H1 (cell line): ENCODE measurements around the gene ALDH1A2. TPM values are rescaled to one million over a fixed set of nuclear protein-coding genes. Genes with fewer than 3 reads are reported as not detected.

Experiments
- CTCF ChIA-PET: fragments of 300-600 bp; sonication (Branson Sonifier 250); formaldehyde crosslinking; loops from one replicate; lab custom pipeline; 2021; ENCODE audit not compliant: partially characterized antibody; lab: Charles Lee
- POLR2A ChIA-PET: fragments of 300-600 bp; sonication (Branson Sonifier 250); formaldehyde crosslinking; loops from one replicate; lab custom pipeline; 2021; ENCODE audit warnings: inconsistent platforms; ENCODE audit not compliant: partially characterized antibody; lab: Charles Lee
- DNase-seq, 2 experiments: peaks; one replicate each; pipeline versions ENCODE4 v3.0.0 to v3.0.0-alpha.2; 2010 to 2022; ENCODE audit warnings: low spot score in 2 of 2, low read depth in 1 of 2, mixed read lengths in 1 of 2
- FAIRE-seq: peaks from 2 replicates; lab custom pipeline; 2011; peaks lifted over from hg19 to GRCh38; lab: Jason Lieb, UNC
- H2AFZ ChIP-seq: 2 replicates; pipeline ENCODE4 v1.8.1; 2012; ENCODE audit warnings: low read length, inconsistent platforms
- H2AK5ac ChIP-seq: 2 replicates; pipeline ENCODE4 v1.6.1; 2013; ENCODE audit warnings: low read depth, low read length
- H2BK120ac ChIP-seq: replicated peaks from 2 replicates; pipeline ENCODE3; 2013; ENCODE audit warnings: low read depth, low read length, inconsistent platforms
- H2BK12ac ChIP-seq: 2 replicates; pipeline ENCODE4 v1.6.1; 2013; ENCODE audit warnings: low read depth, low read length
- H2BK15ac ChIP-seq: 2 replicates; pipeline ENCODE4 v1.6.1; 2013; ENCODE audit warnings: low read length
- H2BK20ac ChIP-seq: 2 replicates; pipeline ENCODE4 v1.6.1; 2013; ENCODE audit warnings: low read length
- H2BK5ac ChIP-seq: 2 replicates; pipeline ENCODE4 v1.6.1; 2013; ENCODE audit warnings: low read depth, low read length
- H3K14ac ChIP-seq: 2 replicates; pipeline ENCODE4 v1.6.1; 2013; ENCODE audit warnings: inconsistent platforms; ENCODE audit not compliant: insufficient read length
- H3K18ac ChIP-seq: 2 replicates; pipeline ENCODE4 v1.6.1; 2013; ENCODE audit warnings: low read length; ENCODE audit errors: extremely low read depth
- H3K23ac ChIP-seq: 2 replicates; pipeline ENCODE4 v1.6.1; 2013; ENCODE audit warnings: inconsistent platforms; ENCODE audit not compliant: insufficient read length
- H3K23me2 ChIP-seq: 2 replicates; pipeline ENCODE4 v1.6.1; 2013; ENCODE audit warnings: low read depth, low read length
- H3K27ac ChIP-seq: 2 replicates; pipeline ENCODE4 v1.6.1; 2011; ENCODE audit warnings: low read depth, low read length, inconsistent platforms
- H3K27me3 ChIP-seq, 4 experiments: replicated peaks in 1 of 4; 1 replicate in 1 of 4; 2 replicates in 3 of 4; pipeline versions ENCODE4 v1.6.1 to v1.8.1; 2011 to 2013; ENCODE audit warnings: low read length in 3 of 4, mild to moderate bottlenecking in 3 of 4, inconsistent platforms in 2 of 4, mixed read lengths in 2 of 4, moderate library complexity in 1 of 4; ENCODE audit not compliant: control insufficient read depth in 3 of 4, insufficient read depth in 3 of 4; ENCODE audit errors: extremely low read depth in 1 of 4
- H3K36me3 ChIP-seq, 4 experiments: 2 replicates each; pipeline versions ENCODE4 v1.6.1 to v1.8.1; 2011 to 2013; ENCODE audit warnings: mild to moderate bottlenecking in 4 of 4, low read length in 3 of 4, moderate library complexity in 2 of 4, control low read depth in 1 of 4, inconsistent platforms in 1 of 4; ENCODE audit not compliant: insufficient read depth in 4 of 4, control insufficient read depth in 2 of 4
- H3K4ac ChIP-seq: replicated peaks from 2 replicates; pipeline ENCODE3; 2013; ENCODE audit warnings: low read length, low read depth, mixed read lengths, inconsistent platforms; ENCODE audit not compliant: insufficient read length
- H3K4me1 ChIP-seq, 4 experiments: replicated peaks in 1 of 4; 1 replicate in 1 of 4; 2 replicates in 3 of 4; pipeline versions ENCODE4 v1.6.1 to v1.8.1; 2011 to 2013; ENCODE audit warnings: low read length in 3 of 4, inconsistent platforms in 2 of 4, mixed read lengths in 1 of 4; ENCODE audit not compliant: insufficient read depth in 4 of 4, control insufficient read depth in 3 of 4
- H3K4me2 ChIP-seq, 2 experiments: 2 replicates each; pipeline versions ENCODE4 v1.6.1 to v1.8.1; 2011 to 2013; ENCODE audit warnings: low read depth in 2 of 2, low read length in 2 of 2, control low read depth in 1 of 2, inconsistent platforms in 1 of 2, mild to moderate bottlenecking in 1 of 2; ENCODE audit not compliant: insufficient read depth in 1 of 2
- H3K4me3 ChIP-seq, 4 experiments: fragments of 200-600, 300-600 bp in 1 of 4; sonication (generic), shearing (Covaris generic), sonication (Bioruptor Twin) in 1 of 4; 2 replicates each; pipeline versions ENCODE4 v1.5.1 to v1.8.1; 2011 to 2016; ENCODE audit warnings: low read length in 4 of 4, low read depth in 3 of 4, control low read depth in 2 of 4, inconsistent platforms in 2 of 4, mild to moderate bottlenecking in 2 of 4, mixed read lengths in 1 of 4, moderate library complexity in 1 of 4; ENCODE audit not compliant: insufficient read depth in 2 of 4; ENCODE audit errors: extremely low read depth in 1 of 4
- H3K56ac ChIP-seq: replicated peaks from 2 replicates; pipeline ENCODE3; 2013; ENCODE audit warnings: low read depth, mild to moderate bottlenecking, mixed read lengths, low read length, inconsistent platforms; ENCODE audit not compliant: insufficient read length
- H3K79me1 ChIP-seq: 2 replicates; pipeline ENCODE4 v1.6.1; 2013; ENCODE audit warnings: low read depth, low read length, control low read depth
- H3K79me2 ChIP-seq, 2 experiments: 2 replicates each; pipeline versions ENCODE4 v1.6.1 to v1.8.1; 2012 to 2013; ENCODE audit warnings: low read length in 2 of 2, mild to moderate bottlenecking in 2 of 2, inconsistent platforms in 1 of 2; ENCODE audit not compliant: insufficient read depth in 2 of 2, control insufficient read depth in 1 of 2
- H3K9ac ChIP-seq, 4 experiments: replicated peaks in 1 of 4; 1 replicate in 1 of 4; 2 replicates in 3 of 4; pipeline versions ENCODE4 v1.6.1 to v1.8.1; 2011 to 2013; ENCODE audit warnings: low read depth in 3 of 4, low read length in 3 of 4, control low read depth in 2 of 4, mild to moderate bottlenecking in 2 of 4, moderate library complexity in 2 of 4, inconsistent platforms in 1 of 4; ENCODE audit errors: extremely low read depth in 1 of 4
- H3K9me3 ChIP-seq, 2 experiments: 2 replicates each; pipeline versions ENCODE4 v1.6.1 to v1.8.1; 2012 to 2013; ENCODE audit warnings: mild to moderate bottlenecking in 2 of 2, moderate library complexity in 2 of 2, control low read depth in 1 of 2, inconsistent platforms in 1 of 2, low read depth in 1 of 2, low read length in 1 of 2, mixed read lengths in 1 of 2; ENCODE audit not compliant: insufficient read depth in 2 of 2
- H4K20me1 ChIP-seq, 2 experiments: replicated peaks in 1 of 2; 2 replicates each; pipeline versions ENCODE3 to v1.8.1; 2011 to 2013; ENCODE audit warnings: inconsistent platforms in 2 of 2, low read length in 2 of 2, mild to moderate bottlenecking in 1 of 2; ENCODE audit not compliant: insufficient read depth in 2 of 2, control insufficient read depth in 1 of 2
- H4K5ac ChIP-seq: 2 replicates; pipeline ENCODE4 v1.6.1; 2013; ENCODE audit warnings: low read length, low read depth, mixed read lengths, inconsistent platforms; ENCODE audit not compliant: insufficient read length
- H4K8ac ChIP-seq: 2 replicates; pipeline ENCODE4 v1.8.0; 2013; ENCODE audit warnings: mild to moderate bottlenecking, moderate library complexity, low read length, inconsistent platforms; ENCODE audit not compliant: insufficient read depth; ENCODE audit errors: extremely low read depth
- H4K91ac ChIP-seq: replicated peaks from 2 replicates; pipeline ENCODE3; 2013; ENCODE audit warnings: low read length, mixed read lengths, inconsistent platforms; ENCODE audit not compliant: insufficient read length
- CTCF ChIP-seq, 3 experiments: IDR thresholded peaks; 1 replicate in 2 of 3; 2 replicates in 1 of 3; pipeline versions ENCODE4 v1.5.1 to v1.6.1; 2011; ENCODE audit warnings: low read length in 3 of 3, mild to moderate bottlenecking in 3 of 3, inconsistent platforms in 2 of 3, low read depth in 1 of 3, moderate library complexity in 1 of 3; ENCODE audit not compliant: insufficient read depth in 1 of 3; ENCODE audit errors: control extremely low read depth in 1 of 3
- GABPA ChIP-seq: IDR thresholded peaks from 2 replicates; pipeline ENCODE4 v1.6.1; 2011; ENCODE audit warnings: mild to moderate bottlenecking, low read length, moderate library complexity, borderline replicate concordance; ENCODE audit not compliant: insufficient read depth
- NRF1 ChIP-seq: IDR thresholded peaks from 2 replicates; pipeline ENCODE4 v1.6.1; 2011; ENCODE audit warnings: mild to moderate bottlenecking, low read depth, low read length, improper control_type of control experiment
- PHF8 ChIP-seq: fragments of 200-600 bp; sonication (generic); conservative IDR thresholded peaks from 2 replicates; pipeline ENCODE4 v1.7.1; 2012; ENCODE audit warnings: low read depth, mild to moderate bottlenecking, inconsistent platforms, low read length, moderate library complexity
- RBBP5 ChIP-seq: IDR thresholded peaks from 2 replicates; pipeline ENCODE4 v1.7.1; 2012; ENCODE audit warnings: low read depth, mild to moderate bottlenecking, inconsistent platforms, low read length, moderate library complexity, borderline replicate concordance
- SIRT6 ChIP-seq: IDR thresholded peaks from one replicate; pipeline ENCODE4 v1.7.1; 2012; ENCODE audit warnings: low read length, inconsistent platforms
- SP2 ChIP-seq: IDR thresholded peaks from 2 replicates; pipeline ENCODE4 v1.6.1; 2012; ENCODE audit warnings: mild to moderate bottlenecking, low read length, inconsistent platforms
- SRF ChIP-seq: IDR thresholded peaks from 2 replicates; pipeline ENCODE4 v1.6.1; 2011; ENCODE audit warnings: mild to moderate bottlenecking, low read depth, low read length, moderate library complexity
- TAF7 ChIP-seq: optimal IDR thresholded peaks from 2 replicates; pipeline ENCODE3; 2011; ENCODE audit warnings: low read depth, mild to moderate bottlenecking, inconsistent platforms, low read length, moderate library complexity, borderline replicate concordance
- WGBS, 2 experiments: shearing (Covaris generic) in 1 of 2; methylation state at CpG; one replicate each; pipeline versions ENCODE4 v1.1.6 to v1.1.7; 2013 to 2015; ENCODE audit warnings: low lambda C conversion rate in 2 of 2, mixed read lengths in 2 of 2, inconsistent platforms in 1 of 2, low coverage in 1 of 2, missing lambda C conversion rate in 1 of 2; ENCODE audit not compliant: insufficient replicate concordance in 2 of 2, insufficient coverage in 1 of 2, insufficient read length in 1 of 2; ENCODE audit errors: extremely low coverage in 1 of 2, missing lambda C conversion rate in 1 of 2; 5-methylcytosine and 5-hydroxymethylcytosine counted together
- polyA plus RNA-seq, 7 experiments: library from polyadenylated mRNA; depleted of rRNA in 3 of 7; stranded (reverse) in 5 of 7; unstranded in 2 of 7; fragments of >200 nt in 5 of 7; fragments of 200-250 nt in 2 of 7; gene quantifications; 1 replicate in 5 of 7; 2 replicates in 1 of 7; 4 replicates in 1 of 7; pipeline versions ENCODE4 v1.2.1 to v1.2.3, GENCODE V29; 2011 to 2013; ENCODE audit warnings: missing spikeins in 2 of 7, mixed read lengths in 2 of 7
- total RNA-seq: library from RNA; stranded (reverse); fragmentation: NEBNext Ultra II Directional; extraction: Animal tissue kit (Norgen Biotek cat#: 25700); gene quantifications from 2 replicates; pipeline ENCODE4 v1.2.1, GENCODE V29; 2021

Gene ALDH1A2
- total and polyA plus RNA-seq, 2 of the 8 experiments (the other 6 are each of a cell fraction or from before 2014, with no cell fraction given) = 0.06 to 0.24 TPM

GRCh38 chr15:58052334-58052733 lies 13.2 kb downstream of the ALDH1A2 start:
- Histone ChIP-seq H2BK120ac (no peak overlapping the region), H3K14ac (no peak overlapping the region), H3K9ac (no peak overlapping the region), H3K79me1 (no peaks in the 10 kb centered on the region), H4K91ac (no peak overlapping the region), H4K8ac (no peak overlapping the region), H3K79me2 (no peaks in the 10 kb centered on the region), H3K56ac (no peak overlapping the region), H3K36me3 (no peaks in the 10 kb centered on the region), H3K4me1 (peaks cover 2 to 11% (median 6%) of the 10 kb centered on the region in 4 experiments; a peak in 5 of 7 replicates), H3K23me2 (no peaks in the 10 kb centered on the region), H4K5ac (no peak overlapping the region), H2AFZ (no peak overlapping the region), H3K4ac (no peak overlapping the region), H2BK15ac (no peak overlapping the region), H3K9me3 (no peaks in the 10 kb centered on the region), H3K4me3 (no peak overlapping the region), H2BK12ac (no peak overlapping the region), H2AK5ac (no peak overlapping the region), H4K20me1 (no peaks in the 10 kb centered on the region), H3K27me3 (peaks cover 0 to 8% (median 4%) of the 10 kb centered on the region in 4 experiments; a peak in 4 of 7 replicates), H2BK5ac (no peak overlapping the region), H3K18ac (no peak overlapping the region), H3K4me2 (no peak overlapping the region), H2BK20ac (no peak overlapping the region), H3K27ac (no peak overlapping the region), H3K23ac (no peak overlapping the region)
- no peak for FAIRE-seq
- no peak for TF ChIP-seq SP2
- no peak for TF ChIP-seq SRF
- TF ChIP-seq NRF1 = no peak
- TF ChIP-seq GABPA = no peak
- no peak for TF ChIP-seq CTCF (IDR thresholded peaks at IDR 0.05; ENCODE audit: control extremely low read depth in 1 of 3, insufficient read depth in 1 of 3, low read depth in 1 of 3, low read length in 3 of 3)
- no peak for TF ChIP-seq PHF8
- no peak for TF ChIP-seq RBBP5
- no peak for TF ChIP-seq TAF7
- no peak for TF ChIP-seq SIRT6
- CTCF ChIA-PET = interaction anchor here (0.9 to 2.3 kb wide), 3 partner anchors 14 to 192 kb away, joined by 4 to 7 read pairs (median 7); partner anchors contain the start of gene ALDH1A2
- no peak for DNase-seq
- WGBS, 2 experiments = 90% methylated on average over 5 of the region's 5 CpGs; no CpG with 5 or more reads in 1 of the 2 experiments
- POLR2A ChIA-PET = no interaction called here
